ENCODE data around the gene TBC1D10A.

TBC1D10A gene

DNA sequence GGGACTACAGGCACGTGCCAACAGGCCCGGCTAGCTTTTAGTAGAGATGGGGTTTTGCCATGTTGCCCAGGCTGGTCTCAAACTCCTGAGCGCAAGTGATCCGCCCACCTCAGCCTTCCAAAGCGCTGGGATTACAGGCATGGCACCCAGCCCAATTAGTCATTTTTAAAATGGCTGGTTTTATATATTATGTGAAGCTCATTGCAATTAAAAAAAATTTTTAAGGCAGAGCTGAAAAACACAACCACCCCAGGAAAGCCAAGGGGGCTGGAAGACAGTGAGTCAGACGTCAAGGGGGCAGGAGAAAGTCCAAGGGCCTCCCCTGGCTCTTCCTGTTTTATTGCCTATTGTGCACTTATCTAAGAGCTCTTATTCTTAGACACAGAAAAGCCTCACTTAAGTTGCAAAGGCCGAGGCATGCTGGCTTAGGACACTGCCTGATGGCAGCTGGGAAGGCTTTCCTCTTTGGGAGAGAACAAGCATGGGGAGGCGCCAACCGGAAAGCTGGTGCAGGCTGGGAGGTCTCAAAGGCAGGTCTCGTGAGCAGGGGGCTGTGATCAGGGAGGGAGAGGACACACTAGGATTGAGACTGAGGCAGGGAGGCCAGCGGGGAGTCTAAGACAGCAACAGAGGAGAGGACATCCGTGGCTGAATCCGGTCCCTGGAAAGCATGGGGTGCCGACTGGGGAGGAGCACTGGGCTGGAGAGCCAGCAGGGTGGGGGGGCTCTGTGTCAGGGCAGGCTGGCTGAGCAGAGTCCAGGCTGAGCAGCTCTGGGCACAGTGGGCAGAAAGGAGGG, 49.0 kb downstream of the TBC1D10A start:
- no peak overlapping the region for H3K4me3 ChIP-seq (replicated peaks; ENCODE audit: low read depth, low read length)
- TF ChIP-seq, protein P1, sequence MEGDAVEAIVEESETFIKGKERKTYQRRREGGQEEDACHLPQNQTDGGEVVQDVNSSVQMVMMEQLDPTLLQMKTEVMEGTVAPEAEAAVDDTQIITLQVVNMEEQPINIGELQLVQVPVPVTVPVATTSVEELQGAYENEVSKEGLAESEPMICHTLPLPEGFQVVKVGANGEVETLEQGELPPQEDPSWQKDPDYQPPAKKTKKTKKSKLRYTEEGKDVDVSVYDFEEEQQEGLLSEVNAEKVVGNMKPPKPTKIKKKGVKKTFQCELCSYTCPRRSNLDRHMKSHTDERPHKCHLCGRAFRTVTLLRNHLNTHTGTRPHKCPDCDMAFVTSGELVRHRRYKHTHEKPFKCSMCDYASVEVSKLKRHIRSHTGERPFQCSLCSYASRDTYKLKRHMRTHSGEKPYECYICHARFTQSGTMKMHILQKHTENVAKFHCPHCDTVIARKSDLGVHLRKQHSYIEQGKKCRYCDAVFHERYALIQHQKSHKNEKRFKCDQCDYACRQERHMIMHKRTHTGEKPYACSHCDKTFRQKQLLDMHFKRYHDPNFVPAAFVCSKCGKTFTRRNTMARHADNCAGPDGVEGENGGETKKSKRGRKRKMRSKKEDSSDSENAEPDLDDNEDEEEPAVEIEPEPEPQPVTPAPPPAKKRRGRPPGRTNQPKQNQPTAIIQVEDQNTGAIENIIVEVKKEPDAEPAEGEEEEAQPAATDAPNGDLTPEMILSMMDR (IDR thresholded peaks at IDR 0.05; ENCODE audit: low read depth, low read length, missing control alignments), result no peak
- DNase-seq (ENCODE audit: extremely low read depth, low read depth), result peak; percentile 43

GRCh38 chr22:30276039-30276438, 50.7 kb downstream of the TBC1D10A start:
- TF ChIP-seq, protein P1 (IDR thresholded peaks at IDR 0.05; ENCODE audit: low read depth, low read length, missing control alignments), result no peak
- H3K4me3 ChIP-seq (replicated peaks; ENCODE audit: low read depth, low read length), result no peak overlapping the region
- DNase-seq (ENCODE audit: extremely low read depth, low read depth), result no peak

DNA sequence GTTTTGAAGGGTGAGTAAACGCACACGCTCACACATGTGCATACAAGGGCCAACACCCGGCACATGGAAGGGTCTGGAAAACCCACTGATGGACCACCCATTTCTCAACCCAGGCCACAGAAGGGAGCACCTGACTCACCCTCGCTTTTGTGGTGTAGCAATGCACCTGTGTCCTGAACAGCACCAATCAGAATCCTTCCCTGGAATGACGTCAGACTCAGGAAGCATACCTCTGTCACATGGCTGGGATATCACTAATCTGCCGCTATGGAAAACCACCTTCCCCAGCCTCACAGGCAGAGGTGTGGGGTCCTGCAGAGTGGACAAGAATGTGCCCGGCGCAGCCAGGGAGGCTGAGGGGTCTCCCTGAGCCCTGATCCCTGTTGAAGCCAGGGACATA, 51.1 kb downstream of the TBC1D10A start:
- no peak overlapping the region for H3K4me3 ChIP-seq (replicated peaks; ENCODE audit: low read depth, low read length)
- TF ChIP-seq, protein P1 (IDR thresholded peaks at IDR 0.05; ENCODE audit: low read depth, low read length, missing control alignments), result no peak
- DNase-seq (ENCODE audit: extremely low read depth, low read depth), result no peak

DNA sequence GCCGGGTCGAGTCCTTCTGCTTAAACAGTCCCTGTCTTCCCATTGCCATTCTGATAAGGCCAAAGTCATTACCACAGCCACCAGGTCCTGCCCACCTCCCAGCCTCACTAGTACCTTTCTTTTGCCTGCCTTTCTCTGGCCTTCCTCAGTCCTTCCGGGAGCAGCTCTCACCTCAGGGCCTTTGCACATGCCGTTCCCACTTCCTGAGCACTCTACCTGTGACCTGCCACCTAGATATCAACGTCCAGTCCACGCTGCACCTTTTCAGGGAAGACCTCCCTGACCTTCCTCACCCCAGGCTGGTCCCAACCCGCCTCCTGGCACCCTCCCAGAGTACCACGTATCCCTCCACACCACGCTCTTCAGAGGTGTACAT, 52.3 kb downstream of the TBC1D10A start:
- H3K4me3 ChIP-seq (replicated peaks; ENCODE audit: low read depth, low read length), result no peak overlapping the region
- no peak for DNase-seq (ENCODE audit: extremely low read depth, low read depth)
- TF ChIP-seq, protein P1 (IDR thresholded peaks at IDR 0.05; ENCODE audit: low read depth, low read length, missing control alignments), result no peak

DNA sequence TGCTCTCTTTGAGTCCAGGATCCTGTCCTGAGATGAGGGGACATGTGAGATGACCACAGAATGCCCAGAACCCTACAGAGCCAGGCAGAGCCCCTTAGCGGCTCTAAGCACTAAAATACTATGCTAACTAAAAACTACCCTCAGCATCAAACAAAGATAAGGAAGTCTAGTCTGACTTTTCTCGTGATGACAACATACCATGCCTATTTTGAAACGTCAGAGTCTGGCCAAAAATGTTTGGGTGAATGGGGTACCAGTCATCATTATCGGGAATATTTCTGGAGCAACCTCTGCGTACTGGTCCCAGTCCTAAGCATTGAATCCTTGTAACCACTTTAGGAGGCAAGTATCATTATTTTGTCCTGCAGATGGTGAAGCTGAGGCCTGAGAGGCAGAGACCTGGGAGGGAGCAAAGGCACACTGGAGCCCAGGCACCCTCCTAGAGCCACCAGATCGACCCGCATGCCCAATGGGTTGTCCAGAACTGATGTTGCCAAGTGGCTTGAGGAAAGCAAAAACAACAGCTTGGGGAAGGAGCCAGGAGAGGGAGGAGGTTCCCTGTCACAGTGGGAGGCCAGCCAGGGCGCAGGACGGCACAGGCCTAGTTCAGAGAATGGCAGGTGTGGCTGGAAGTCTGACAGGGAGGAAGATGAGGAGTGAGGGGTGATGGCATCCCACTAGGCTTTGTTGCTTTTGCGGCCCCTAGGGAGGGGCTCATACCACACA, 52.9 kb downstream of the TBC1D10A start:
- TF ChIP-seq, protein P1 (IDR thresholded peaks at IDR 0.05; ENCODE audit: low read depth, low read length, missing control alignments), result no peak
- no peak overlapping the region for H3K4me3 ChIP-seq (replicated peaks; ENCODE audit: low read depth, low read length)
- DNase-seq (ENCODE audit: extremely low read depth, low read depth), result no peak

DNA sequence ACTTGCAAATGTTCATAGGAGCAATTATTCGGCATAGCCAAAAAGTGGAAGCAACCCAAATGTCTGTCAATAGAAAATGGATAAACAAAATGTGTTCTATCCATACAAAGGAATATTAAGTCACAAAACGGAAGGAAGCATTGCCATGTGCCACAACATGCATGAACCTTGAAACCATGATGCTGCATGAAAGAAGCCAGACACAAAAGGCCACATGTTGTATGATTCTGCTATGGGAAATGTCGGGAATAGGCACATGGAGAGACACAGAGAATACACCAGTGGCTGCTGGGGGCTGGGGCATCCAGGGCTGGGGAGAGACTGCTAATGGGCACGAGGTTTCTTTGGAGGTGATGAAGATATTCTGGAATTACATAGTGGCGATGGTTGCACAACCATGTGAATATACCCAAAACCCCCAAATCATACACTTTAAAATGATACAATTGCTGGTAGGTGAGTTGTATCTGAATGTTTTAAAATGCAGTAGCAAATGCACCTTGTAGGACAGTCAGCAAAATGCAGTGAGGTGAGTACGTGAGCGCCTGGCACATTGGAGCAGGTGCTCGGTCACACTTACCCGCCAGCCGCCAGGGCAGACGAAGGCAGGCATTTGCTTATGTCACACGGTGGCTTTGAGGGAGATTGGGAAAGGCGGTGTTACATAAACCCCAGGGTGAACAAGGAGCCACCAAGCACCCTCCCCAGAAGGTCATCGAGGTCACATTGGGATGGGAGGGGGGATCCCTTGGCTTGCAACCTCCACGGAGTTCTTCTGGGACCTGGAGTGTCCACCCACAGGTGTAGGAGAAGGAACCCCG, 53.8 kb downstream of the TBC1D10A start:
- TF ChIP-seq, protein P1 (IDR thresholded peaks at IDR 0.05; ENCODE audit: low read depth, low read length, missing control alignments), result no peak
- DNase-seq (ENCODE audit: extremely low read depth, low read depth), result no peak
- no peak overlapping the region for H3K4me3 ChIP-seq (replicated peaks; ENCODE audit: low read depth, low read length)
